Activated naive CD4-positive, alpha-beta T cell treated with anti-CD3 and anti-CD28 coated beads, Interleukin-2, amount 50 U/mL, for 72 hours (primary cell): ENCODE measurements around the gene KRT6B. TPM values are rescaled to one million over a fixed set of nuclear protein-coding genes. Genes with fewer than 3 reads are reported as not detected.

Source experiments
- ATAC-seq, 2 donors: fragments of 150-1000 bp; cut with Tn5 transposase; 2 replicates each; pipeline ENCODE4 v1.10.0; 2021; ENCODE audit warnings: mild to moderate bottlenecking in 2 of 2, moderate library complexity in 2 of 2
- DNase-seq, 2 donors: peaks; one replicate each; pipeline ENCODE4 v3.0.0; 2021 to 2022; ENCODE audit warnings: low spot score in 2 of 2
- H3K27ac Mint-ChIP-seq, 2 donors: one replicate each; pipeline ENCODE4 v1.8.0; 2022; ENCODE audit warnings: mild to moderate bottlenecking in 2 of 2, mixed read lengths in 2 of 2
- H3K36me3 Mint-ChIP-seq, 2 donors: one replicate each; pipeline ENCODE4 v1.8.0; 2022; ENCODE audit warnings: mixed read lengths in 2 of 2
- H3K9me3 Mint-ChIP-seq, 2 donors: one replicate each; pipeline ENCODE4 v1.8.0; 2022; ENCODE audit warnings: mixed read lengths in 2 of 2
- total RNA-seq, 2 donors: library from RNA; stranded (reverse); gene quantifications; one replicate each; pipeline ENCODE4 v1.2.3, GENCODE V29; 2022

KRT6B gene
- total RNA-seq, 2 donors from 2014 or later = not detected

DNA sequence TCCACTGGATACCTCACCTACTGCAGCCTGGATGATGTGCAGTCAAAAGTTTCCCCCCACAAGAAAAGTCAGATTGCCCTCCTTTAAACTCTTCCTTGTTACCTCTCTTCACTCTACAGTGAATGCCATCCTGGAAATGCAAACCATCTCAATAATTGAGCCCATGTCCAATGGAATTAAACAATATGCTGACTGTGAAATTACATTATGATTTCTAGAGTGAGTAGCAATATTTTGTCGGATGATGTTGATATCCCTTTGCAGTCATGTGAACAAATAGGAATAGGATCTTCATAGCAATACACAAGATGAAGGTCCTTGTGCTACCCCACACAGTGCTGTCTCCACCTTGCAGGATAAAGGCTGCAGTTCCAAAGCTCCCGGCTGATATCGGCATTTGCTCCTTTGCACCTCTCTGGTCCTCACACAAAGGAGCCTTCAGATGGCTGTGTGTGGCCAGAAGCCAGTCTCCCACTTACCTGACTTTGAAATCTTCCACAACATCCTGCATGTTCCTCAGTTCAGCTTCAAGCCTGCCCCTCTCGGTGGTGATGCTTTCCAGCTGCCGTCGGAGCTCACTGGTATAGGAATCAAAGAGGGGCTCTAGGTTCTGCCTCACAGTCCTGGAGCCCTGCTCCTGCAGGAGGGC, 19.3 kb downstream of the KRT6B start:
- no peak overlapping the region for H3K27ac Mint-ChIP-seq
- DNase-seq = no peak
- ATAC-seq = no peak
- no peaks in the 10 kb centered on the region for H3K9me3 Mint-ChIP-seq
- no peaks in the 10 kb centered on the region for H3K36me3 Mint-ChIP-seq

DNA sequence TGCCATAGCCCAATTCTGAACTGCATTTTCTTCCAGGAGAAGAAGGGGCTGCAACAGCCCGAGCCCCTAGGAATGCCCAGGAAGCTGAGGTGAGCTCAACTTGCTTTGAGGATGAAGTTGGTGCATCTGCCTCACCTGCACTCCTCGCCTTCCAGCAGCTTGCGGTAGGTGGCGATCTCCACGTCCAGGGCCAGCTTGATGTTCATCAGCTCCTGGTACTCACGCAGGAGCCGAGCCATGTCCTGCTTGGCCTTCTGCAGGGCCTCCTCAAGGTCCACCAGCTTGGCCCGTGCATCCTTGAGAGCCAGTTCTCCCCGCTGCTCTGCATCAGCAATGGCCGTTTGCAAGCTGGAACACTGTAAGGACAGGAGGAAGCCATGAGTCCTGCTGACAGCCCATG, 23.8 kb downstream of the KRT6B start:
- Mint-ChIP-seq H3K27ac (no peak overlapping the region), H3K36me3 (no peaks in the 10 kb centered on the region), H3K9me3 (no peaks in the 10 kb centered on the region)
- DNase-seq (no peak), ATAC-seq (no peak)

DNA sequence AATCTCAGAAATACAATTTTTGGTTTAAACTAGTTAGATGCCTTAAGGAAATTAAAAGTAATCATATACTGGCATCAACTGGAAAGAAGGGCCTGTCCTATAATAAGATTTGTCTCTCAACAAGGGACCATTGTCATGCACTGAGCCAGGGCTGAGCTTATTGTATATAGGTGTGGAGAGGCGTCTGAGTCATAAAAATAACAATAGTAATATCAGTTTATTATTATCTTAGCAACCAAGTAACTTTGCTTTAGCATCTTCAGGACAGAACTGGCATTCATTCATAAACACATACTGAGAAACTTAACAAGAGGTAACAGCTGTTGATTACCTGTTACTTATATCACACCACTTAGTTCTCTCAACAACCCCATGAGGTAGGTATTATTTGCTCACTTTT, 24.9 kb downstream of the KRT6B start:
- DNase-seq (no peak), ATAC-seq (no peak)
- Mint-ChIP-seq H3K9me3 (no peaks in the 10 kb centered on the region), H3K27ac (no peak overlapping the region), H3K36me3 (no peaks in the 10 kb centered on the region)

DNA sequence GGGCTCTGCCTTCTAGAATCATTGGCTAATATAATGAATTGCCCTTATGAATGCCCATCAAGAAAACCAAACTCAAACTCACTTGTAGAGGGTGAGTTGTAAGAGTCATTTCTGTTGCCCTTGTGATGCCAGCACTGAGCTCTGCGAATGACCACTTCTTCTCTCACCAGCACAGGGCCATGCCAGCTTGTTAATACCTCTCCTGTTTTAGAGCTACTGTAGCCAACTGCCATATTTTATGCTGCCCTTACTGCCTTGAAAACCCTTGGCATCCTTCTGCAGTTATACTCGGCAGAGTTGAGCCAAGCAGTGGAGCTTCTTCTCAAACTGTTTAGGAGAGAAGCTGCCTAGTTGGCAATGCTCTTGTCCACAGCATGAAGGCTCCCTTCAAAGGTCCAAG, 25.9 kb downstream of the KRT6B start:
- ATAC-seq = no peak
- Mint-ChIP-seq H3K27ac (no peak overlapping the region), H3K9me3 (no peaks in the 10 kb centered on the region), H3K36me3 (no peaks in the 10 kb centered on the region)
- no peak for DNase-seq

DNA sequence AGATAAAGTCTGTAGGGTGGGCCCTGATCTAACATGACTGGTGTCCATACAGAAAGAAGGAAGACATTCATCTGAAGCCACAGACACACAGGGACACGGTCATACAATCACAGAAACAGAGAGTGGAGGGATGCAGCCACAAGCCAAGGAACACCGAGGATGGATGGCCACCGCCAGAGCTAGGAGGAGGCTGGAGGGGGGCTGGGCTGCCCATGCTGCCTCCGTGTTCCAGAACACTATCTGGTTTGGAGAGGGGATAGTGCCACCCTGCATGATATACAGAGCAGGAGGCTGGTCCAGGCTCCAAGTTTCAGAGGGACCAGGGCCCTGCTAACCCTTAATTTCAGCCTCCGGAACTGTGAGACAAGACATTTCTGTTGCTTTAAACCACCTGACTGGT, 26.5 kb downstream of the KRT6B start:
- DNase-seq (no peak), ATAC-seq (no peak)
- Mint-ChIP-seq H3K36me3 (no peaks in the 10 kb centered on the region), H3K27ac (no peak overlapping the region), H3K9me3 (no peaks in the 10 kb centered on the region)

DNA sequence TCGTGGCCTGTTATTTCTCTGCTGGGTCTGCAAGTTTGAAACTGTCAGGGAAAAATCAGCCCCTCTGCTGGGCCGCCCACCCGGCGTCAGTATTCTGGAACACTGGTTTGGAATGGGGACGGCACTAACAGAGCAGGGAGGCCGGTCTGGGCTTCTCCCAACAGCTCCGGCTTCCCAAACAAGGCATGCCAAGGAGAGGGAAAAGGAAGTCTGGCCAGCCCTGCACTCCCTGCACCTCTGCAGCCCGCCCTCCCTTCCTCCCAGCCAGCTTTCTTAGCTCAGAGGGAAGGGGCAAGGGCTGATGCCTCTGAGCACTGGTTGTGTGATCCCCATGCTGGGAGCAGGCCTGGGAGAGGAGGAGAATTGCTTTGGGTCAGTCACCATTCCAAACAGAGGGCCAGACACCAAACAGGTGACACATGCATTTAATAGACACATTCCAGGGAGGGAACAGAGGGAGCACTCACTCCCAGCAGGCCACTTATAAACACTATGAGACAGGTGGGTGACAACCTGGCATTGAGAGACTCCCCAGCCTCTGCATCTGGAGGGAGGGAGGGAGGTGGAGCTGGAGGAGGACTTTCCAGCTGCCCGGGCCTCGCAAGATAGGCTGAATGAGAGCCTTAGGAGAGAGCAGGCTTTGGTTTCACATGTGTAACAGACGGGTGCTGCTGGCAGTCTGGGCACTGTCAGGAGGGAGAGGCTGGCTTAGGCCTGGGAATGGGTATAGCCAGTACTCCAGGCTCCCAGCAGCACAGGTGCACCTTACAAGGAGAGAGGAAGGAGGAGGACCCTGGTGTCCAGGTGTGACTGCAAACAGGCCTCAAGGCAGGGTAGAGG, 28.1 kb downstream of the KRT6B start:
- Mint-ChIP-seq H3K27ac (no peak overlapping the region), H3K36me3 (no peaks in the 10 kb centered on the region), H3K9me3 (no peaks in the 10 kb centered on the region)
- ATAC-seq = no peak
- DNase-seq = no peak

DNA sequence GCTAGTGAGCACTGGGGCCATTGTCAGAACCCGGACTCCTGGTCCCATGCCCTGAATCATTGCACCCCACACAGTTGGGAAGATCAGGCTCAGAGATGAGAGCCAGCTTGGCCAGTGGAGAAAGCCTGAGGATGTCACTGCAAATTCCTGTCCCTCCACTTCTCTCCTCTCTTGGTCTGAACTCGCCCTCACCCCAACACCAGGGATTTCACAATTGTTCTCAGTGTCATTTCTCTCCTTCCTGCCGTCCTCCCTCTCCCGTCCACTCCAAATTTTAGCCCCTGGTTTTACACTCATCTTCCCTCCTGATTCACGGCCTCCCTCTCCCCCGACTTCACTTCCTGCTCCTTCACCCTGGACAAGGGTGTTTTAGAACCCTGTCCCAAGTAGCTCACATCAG, 28.9 kb downstream of the KRT6B start:
- no peaks in the 10 kb centered on the region for H3K36me3 Mint-ChIP-seq
- H3K9me3 Mint-ChIP-seq = no peaks in the 10 kb centered on the region
- DNase-seq = no peak
- no peak for ATAC-seq
- H3K27ac Mint-ChIP-seq = no peak overlapping the region

DNA sequence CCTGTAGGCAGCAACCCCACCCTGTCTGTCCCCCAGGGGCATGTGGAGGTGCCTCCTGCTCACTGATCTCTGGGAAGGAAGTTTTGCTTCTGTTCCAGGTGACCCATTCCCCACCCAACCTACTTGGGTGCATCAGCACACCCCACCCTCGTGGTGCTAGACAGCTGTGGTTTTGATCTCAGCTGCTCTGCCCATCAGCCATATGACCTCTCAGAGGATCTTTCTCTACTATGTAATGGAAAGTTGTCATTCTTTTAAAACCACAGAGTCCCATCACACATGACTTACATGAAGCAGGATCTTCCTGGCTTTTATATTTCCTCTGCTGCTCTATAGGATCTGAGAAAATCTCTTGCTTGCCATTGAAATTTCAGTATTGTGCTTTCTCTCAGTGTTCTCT, 32.3 kb downstream of the KRT6B start:
- ATAC-seq = no peak
- no peak for DNase-seq
- no peaks in the 10 kb centered on the region for H3K36me3 Mint-ChIP-seq
- H3K9me3 Mint-ChIP-seq = no peaks in the 10 kb centered on the region
- no peak overlapping the region for H3K27ac Mint-ChIP-seq

DNA sequence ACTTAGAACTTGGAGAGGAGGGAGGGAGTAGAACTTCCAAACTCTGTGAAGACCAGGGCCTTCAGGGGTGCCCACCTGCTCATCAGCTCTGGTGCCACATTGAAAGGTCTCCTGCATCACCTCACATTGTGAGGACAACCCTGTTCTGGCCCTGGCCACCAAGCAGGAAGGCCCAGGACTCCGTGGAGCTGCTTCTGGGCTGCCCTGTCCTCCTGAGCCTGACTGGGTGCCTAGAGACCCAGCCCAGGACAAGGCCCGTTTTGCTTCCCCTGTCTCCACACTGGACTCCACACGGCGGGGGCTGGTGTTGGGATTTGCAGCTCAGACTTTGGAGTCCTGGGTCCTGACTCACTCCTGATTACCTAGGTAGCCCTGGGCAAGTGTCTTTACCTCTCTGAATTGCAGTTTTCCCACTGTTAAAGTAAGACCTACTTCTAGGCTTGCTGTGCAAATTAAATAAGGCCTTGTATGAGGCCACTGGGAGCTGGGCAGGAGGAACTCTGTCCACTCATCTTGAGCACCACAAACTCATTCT, 33.3 kb downstream of the KRT6B start:
- H3K27ac Mint-ChIP-seq = no peak overlapping the region
- no peaks in the 10 kb centered on the region for H3K9me3 Mint-ChIP-seq
- H3K36me3 Mint-ChIP-seq = no peaks in the 10 kb centered on the region
- no peak for DNase-seq
- ATAC-seq = no peak

DNA sequence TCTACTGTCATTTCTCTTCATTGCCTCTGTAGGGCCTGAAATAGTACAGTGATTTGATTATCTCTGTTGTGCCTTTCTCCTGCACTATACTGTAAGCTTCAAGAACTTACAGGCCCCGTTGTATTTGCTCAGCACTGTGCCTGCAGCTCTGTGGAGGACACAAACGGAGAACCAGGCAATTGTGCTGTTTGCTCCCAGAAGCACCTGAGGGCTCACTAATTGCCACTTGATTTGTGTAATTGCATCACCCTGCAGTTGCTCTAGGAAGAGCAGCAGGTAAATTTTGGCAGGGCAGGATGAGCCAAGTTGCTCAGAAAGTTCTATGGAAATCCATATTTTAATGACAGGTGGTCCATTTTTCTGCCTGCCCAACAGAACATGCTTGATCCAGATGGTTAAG, 34.2 kb downstream of the KRT6B start:
- no peaks in the 10 kb centered on the region for H3K36me3 Mint-ChIP-seq
- ATAC-seq (no peak), DNase-seq (no peak)
- no peak overlapping the region for H3K27ac Mint-ChIP-seq
- no peaks in the 10 kb centered on the region for H3K9me3 Mint-ChIP-seq

DNA sequence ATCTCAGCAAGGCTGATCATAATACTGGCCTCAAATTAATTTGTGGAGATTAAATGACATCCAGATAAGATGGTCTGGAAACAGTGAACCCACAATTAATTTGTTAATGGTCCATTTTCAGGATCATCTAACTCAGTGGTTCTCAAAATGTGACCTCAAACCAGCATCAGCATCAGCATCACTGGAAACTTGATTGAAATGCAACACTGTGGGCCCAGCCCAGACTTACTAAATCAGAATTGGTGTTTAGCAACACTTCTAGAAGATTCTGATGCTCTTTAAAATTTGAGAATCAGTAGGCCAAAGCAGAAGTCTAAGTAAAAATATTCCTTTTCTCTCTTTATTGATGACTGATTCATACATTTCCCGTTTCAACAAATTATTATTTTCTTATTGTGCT, 35.2 kb downstream of the KRT6B start:
- no peak for DNase-seq
- no peaks in the 10 kb centered on the region for H3K36me3 Mint-ChIP-seq
- H3K9me3 Mint-ChIP-seq = no peaks in the 10 kb centered on the region
- H3K27ac Mint-ChIP-seq = no peak overlapping the region
- ATAC-seq = no peak

DNA sequence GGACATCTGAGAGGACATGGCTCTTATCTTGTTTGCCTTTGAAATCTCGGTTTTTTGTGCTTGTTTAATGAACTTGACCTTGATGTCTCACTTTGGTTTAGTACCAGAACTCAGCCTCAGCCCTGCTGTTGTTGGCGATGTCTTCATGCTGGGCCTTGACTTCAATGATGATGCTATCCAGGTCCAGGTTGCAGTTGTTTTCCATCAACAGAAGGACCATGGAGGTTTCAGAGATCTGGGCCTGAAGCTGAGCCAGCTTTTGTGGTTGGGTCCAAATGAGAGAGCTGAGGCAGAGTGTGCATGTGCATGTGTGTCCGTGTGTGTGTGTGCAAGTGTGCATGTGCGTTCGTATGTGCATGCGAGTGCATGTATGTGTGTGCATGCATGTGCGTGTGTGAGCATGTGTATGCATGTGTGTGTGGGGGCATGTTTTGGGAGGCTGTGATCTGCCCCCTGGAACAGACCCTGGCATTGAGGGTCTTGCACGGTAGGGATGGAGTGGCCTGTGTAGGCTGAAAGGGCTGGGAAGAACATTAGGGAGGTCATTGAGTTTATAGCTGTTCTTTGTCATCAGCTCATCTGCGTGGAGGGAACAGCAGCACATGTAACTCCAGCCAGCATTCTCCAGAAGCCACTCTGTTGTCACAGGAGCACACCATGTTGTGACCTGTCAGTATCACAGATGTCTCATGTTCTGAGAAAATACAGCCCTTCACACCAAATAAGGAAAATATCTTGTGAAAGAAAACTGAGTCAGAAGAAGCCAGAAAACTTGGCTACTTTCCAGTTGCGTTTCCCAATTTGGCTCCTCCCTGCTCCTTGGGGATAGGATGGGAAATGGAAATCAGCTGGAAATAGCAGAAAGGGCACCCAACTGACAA, 35.8 kb downstream of the KRT6B start:
- Mint-ChIP-seq H3K27ac (peak overlapping the region in 1 of 2 donors; percentile 33), H3K9me3 (no peaks in the 10 kb centered on the region), H3K36me3 (no peaks in the 10 kb centered on the region)
- ATAC-seq (no peak), DNase-seq (no peak)

DNA sequence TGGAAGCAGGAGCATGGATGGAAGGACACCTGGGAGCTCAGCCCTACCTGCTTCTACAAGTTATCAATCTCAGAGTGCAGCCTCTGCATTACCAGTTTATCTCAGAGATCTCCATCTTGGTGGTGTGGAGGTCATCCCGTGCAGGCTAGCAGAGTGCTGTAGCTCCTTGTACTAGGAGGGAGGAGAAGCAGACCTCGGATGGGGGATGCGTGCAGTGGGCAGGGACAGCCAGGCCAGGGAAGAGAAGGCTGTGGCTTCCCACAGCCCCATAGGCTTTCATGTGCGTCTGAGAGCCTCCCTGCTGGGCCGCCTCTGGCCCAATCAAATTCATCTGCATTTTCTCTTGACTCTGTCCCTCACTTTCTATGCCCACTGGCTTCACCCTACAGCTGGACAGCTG, 37.0 kb downstream of the KRT6B start:
- no peak overlapping the region for H3K27ac Mint-ChIP-seq
- DNase-seq (no peak), ATAC-seq (no peak)
- no peaks in the 10 kb centered on the region for H3K9me3 Mint-ChIP-seq
- H3K36me3 Mint-ChIP-seq = no peaks in the 10 kb centered on the region

DNA sequence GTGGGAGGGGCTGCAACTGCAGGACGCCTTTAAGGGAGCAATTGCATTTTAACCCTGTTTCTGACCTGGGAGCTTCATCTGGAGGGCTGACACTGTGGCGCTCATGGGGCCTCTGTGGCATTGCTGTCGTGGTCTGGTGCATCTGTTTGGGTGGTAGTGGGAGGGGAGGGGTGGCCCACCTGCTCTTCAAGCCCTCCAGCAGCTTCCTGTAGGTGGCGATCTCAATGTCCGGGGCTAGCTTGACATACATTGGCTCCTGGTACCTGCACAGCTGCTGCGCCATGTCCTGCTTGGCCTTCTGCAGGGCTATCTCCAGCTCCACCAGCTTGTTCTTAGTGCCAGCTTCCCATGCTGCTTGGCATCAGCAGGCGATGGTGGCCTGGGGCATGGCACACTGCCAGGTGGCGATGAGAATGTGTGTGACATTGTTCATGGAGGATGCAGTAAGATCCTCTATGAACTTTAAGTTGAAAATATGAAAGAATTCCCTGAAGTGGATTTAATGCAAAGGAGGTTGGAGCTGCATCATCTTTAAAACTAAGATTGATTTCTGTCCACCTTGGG, 38.1 kb downstream of the KRT6B start:
- no peak for DNase-seq
- H3K9me3 Mint-ChIP-seq = no peaks in the 10 kb centered on the region
- no peak overlapping the region for H3K27ac Mint-ChIP-seq
- ATAC-seq = no peak
- no peaks in the 10 kb centered on the region for H3K36me3 Mint-ChIP-seq

DNA sequence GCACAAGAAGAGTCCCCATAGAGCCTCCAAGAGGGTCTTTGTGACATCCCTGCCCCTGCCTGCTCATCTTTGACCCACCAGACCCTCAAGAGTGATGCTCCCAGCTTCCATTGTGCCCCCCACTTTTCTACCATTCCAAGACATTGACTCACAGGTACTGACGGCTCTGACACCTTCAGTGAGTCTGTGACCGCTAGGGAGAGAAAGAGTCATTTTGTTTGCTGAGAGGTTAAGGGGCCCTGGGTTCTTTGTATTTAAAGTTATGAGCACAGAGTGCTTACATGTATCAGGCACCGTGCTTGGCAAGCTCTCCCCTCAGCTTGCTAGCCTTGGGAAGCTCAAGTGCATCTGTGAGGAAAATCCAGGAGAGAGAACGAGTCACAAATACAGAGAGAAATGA, 38.7 kb downstream of the KRT6B start:
- no peaks in the 10 kb centered on the region for H3K9me3 Mint-ChIP-seq
- no peak overlapping the region for H3K27ac Mint-ChIP-seq
- ATAC-seq = no peak

DNA sequence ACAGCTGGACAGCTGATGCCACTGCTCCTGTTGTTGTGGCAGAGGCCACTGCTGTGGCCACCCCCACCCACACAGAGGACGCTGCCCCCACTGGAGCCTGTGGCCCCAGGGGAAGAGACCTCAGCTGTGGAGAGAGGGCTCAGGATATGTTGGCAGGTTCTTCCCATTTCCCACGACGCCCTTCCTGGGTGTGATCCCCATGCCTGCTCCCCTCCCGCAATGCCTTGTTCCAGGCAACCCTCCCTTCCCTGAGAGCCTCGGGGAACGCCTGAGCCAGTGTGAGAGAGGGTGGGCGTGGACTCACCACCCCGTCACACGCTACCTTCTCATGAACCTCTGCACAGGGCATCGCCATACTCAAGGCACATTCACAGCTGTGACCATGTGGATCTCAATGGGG, 40.1 kb downstream of the KRT6B start:
- no peak for ATAC-seq
- H3K9me3 Mint-ChIP-seq = no peaks in the 10 kb centered on the region
- peak overlapping the region in 1 of 2 donors; percentile 79 for H3K27ac Mint-ChIP-seq
- no peak for DNase-seq
- no peaks in the 10 kb centered on the region for H3K36me3 Mint-ChIP-seq

More for the DNA sequence above, 38.7 kb downstream of the KRT6B start:
- H3K36me3 Mint-ChIP-seq = no peaks in the 10 kb centered on the region
- no peak for DNase-seq
